SU-DHL-6 (cell line): ENCODE measurements around the gene AGAP1.

ENCODE experiments used
- H2AFZ ChIP-seq: fragments of 200-600 bp; sonication (generic); 2 replicates; pipeline ENCODE4 v1.6.1; 2014; ENCODE audit warnings: low read depth, mild to moderate bottlenecking, moderate library complexity, mixed read lengths, antibody characterized with exemption, low read length; ENCODE audit not compliant: severe bottlenecking
- H3F3A ChIP-seq: fragments of 200-600 bp; shearing (Covaris generic); 2 replicates; pipeline ENCODE4 v1.6.0; 2016; ENCODE audit warnings: antibody characterized with exemption, mild to moderate bottlenecking; ENCODE audit not compliant: insufficient read depth
- H3K27ac ChIP-seq: fragments of 200-600 bp; sonication (generic); 2 replicates; pipeline ENCODE4 v1.5.1; 2016; ENCODE audit warnings: low read depth, mild to moderate bottlenecking, low read length, moderate library complexity, mixed read lengths
- H3K27me3 ChIP-seq: fragments of 200-600 bp; sonication (generic), shearing (Covaris generic); 2 replicates; pipeline ENCODE4 v1.6.0; 2014; ENCODE audit warnings: mild to moderate bottlenecking, low read length
- H3K36me3 ChIP-seq: fragments of 200-600 bp; sonication (generic); 2 replicates; pipeline ENCODE4 v1.6.1; 2014; ENCODE audit warnings: mild to moderate bottlenecking, low read length, mixed read lengths
- H3K4me2 ChIP-seq: fragments of 300-600, 200-600 bp; shearing (Covaris generic), sonication (generic); 2 replicates; pipeline ENCODE4 v1.6.0; 2014; ENCODE audit warnings: low read length, low read depth, mild to moderate bottlenecking; ENCODE audit not compliant: poor library complexity, severe bottlenecking
- H3K4me3 ChIP-seq: fragments of 200-600 bp; sonication (generic); 2 replicates; pipeline ENCODE4 v1.5.1; 2014; ENCODE audit warnings: antibody characterized with exemption, low read length, mild to moderate bottlenecking, mixed read lengths; ENCODE audit not compliant: insufficient read depth, poor library complexity, severe bottlenecking
- H3K79me2 ChIP-seq: fragments of 200-600 bp; sonication (generic); 2 replicates; pipeline ENCODE4 v1.6.1; 2014; ENCODE audit warnings: mild to moderate bottlenecking, low read length, moderate library complexity; ENCODE audit not compliant: insufficient read depth
- H3K9ac ChIP-seq: fragments of 200-600 bp; sonication (generic); 2 replicates; pipeline ENCODE4 v1.7.0; 2014; ENCODE audit warnings: mild to moderate bottlenecking, low read length
- H3K9me2 ChIP-seq: fragments of 200-600 bp; sonication (generic); replicated peaks from 2 replicates; pipeline ENCODE4 v1.6.1; 2014; ENCODE audit warnings: low read length; ENCODE audit not compliant: insufficient read depth
- H3K9me3 ChIP-seq: fragments of 200-600 bp; sonication (generic); 2 replicates; pipeline ENCODE4 v1.6.1; 2014; ENCODE audit warnings: low read length, mixed read lengths; ENCODE audit not compliant: insufficient read depth
- H4K20me1 ChIP-seq: fragments of 200-600 bp; sonication (generic); 2 replicates; pipeline ENCODE4 v1.6.1; 2014; ENCODE audit warnings: low read depth, mild to moderate bottlenecking, antibody characterized with exemption, low read length, moderate library complexity, mixed read lengths
- CTCF ChIP-seq: fragments of 200-600 bp; sonication (generic); IDR thresholded peaks from one replicate; pipeline ENCODE4 v1.5.1; 2017; ENCODE audit warnings: antibody characterized with exemption, mild to moderate bottlenecking, low read length, moderate library complexity; ENCODE audit not compliant: insufficient read depth, poor library complexity, severe bottlenecking
- EZH2phosphoT487 ChIP-seq: fragments of 200-600 bp; sonication (generic), shearing (Covaris generic); conservative IDR thresholded peaks from 2 replicates; pipeline ENCODE4 v1.6.1; 2018; ENCODE audit warnings: mild to moderate bottlenecking, antibody characterized with exemption, low read length, moderate library complexity, mixed read lengths

Gene AGAP1

GRCh38 chr2:235493775-235494715, at the start of gene AGAP1:
Gene AGAP1, plus strand, starts transcription at chr2:235494043.
- Histone ChIP-seq H3K27me3 (no peaks in the 10 kb centered on the region), H3K79me2 (no peaks in the 10 kb centered on the region), H3K27ac (no peak within 1 kb of the TSS), H3K36me3 (no peaks in the 10 kb centered on the region), H2AFZ (no peak within 1 kb of the TSS), H3F3A (no peaks in the 10 kb centered on the region), H4K20me1 (no peaks in the 10 kb centered on the region), H3K9me2 (no peaks in the 10 kb centered on the region), H3K9me3 (no peaks in the 10 kb centered on the region), H3K4me2 (no peak within 1 kb of the TSS), H3K4me3 (no peak within 1 kb of the TSS), H3K9ac (no peak within 1 kb of the TSS)
- no peak for TF ChIP-seq CTCF
- TF ChIP-seq EZH2phosphoT487: no peak

GRCh38 chr2:235444101-235444597, 49.7 kb upstream of the AGAP1 start:
- H3K36me3 ChIP-seq: no peaks in the 10 kb centered on the region
- H3K4me2 ChIP-seq: no peak overlapping the region
- no peaks in the 10 kb centered on the region for H4K20me1 ChIP-seq
- H3K79me2 ChIP-seq: no peaks in the 10 kb centered on the region
- no peak overlapping the region for H2AFZ ChIP-seq
- no peak overlapping the region for H3K4me3 ChIP-seq
- H3K9me3 ChIP-seq: no peaks in the 10 kb centered on the region
- no peaks in the 10 kb centered on the region for H3K9me2 ChIP-seq
- H3K27me3 ChIP-seq: no peaks in the 10 kb centered on the region
- TF ChIP-seq CTCF (no peak), EZH2phosphoT487 (no peak)
- no peak overlapping the region for H3K27ac ChIP-seq
- H3K9ac ChIP-seq: no peak overlapping the region
- no peaks in the 10 kb centered on the region for H3F3A ChIP-seq

- no peak for TF ChIP-seq EZH2phosphoT487
- no peak for TF ChIP-seq CTCF
- no peak overlapping the region for H2AFZ ChIP-seq
Observed at GRCh38 chr2:235445116-235445515, 48.7 kb upstream of the AGAP1 start.

More at GRCh38 chr2:235445116-235445515, 48.7 kb upstream of the AGAP1 start:
- no peaks in the 10 kb centered on the region for H3K27me3 ChIP-seq
- H3K27ac ChIP-seq: no peak overlapping the region
- no peak overlapping the region for H3K9ac ChIP-seq
- H3K9me2 ChIP-seq: no peaks in the 10 kb centered on the region
- H4K20me1 ChIP-seq: no peaks in the 10 kb centered on the region
- H3K9me3 ChIP-seq: no peaks in the 10 kb centered on the region
- no peaks in the 10 kb centered on the region for H3K79me2 ChIP-seq
- H3K4me2 ChIP-seq: no peak overlapping the region
- H3K36me3 ChIP-seq: no peaks in the 10 kb centered on the region
- H3F3A ChIP-seq: no peaks in the 10 kb centered on the region
- H3K4me3 ChIP-seq: no peak overlapping the region
